ENCODE data around the gene NAGPA.

The NAGPA gene

DNA sequence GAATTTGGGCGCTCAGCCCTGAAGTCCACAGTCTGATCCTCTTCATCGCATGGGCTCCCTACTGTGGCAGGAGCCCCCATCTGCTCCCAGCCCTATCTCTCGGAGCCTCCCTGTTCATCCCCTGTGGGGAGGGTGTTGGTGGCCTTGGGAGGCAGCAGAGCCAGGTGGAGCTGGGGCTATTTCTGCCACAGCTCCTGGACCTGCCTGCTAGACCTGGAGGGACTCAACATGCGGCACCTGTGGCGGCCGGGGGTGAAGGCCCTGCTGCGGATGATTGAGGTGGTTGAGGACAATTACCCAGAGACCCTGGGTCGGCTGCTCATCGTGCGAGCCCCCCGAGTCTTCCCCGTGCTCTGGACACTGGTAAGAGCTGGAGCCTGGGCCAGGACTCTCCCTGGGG lies 30.5 kb downstream of the NAGPA start:
- no CpG with 5 or more reads among the region's 12 CpGs for WGBS (ENCODE audit: insufficient coverage, insufficient read length)
- Histone ChIP-seq H3K36me3 (ENCODE audit: control insufficient read depth, insufficient read depth, low read length) (no peaks in the 10 kb centered on the region; the same call in 1 of the 2 replicates), H3K9me3 (ENCODE audit: control insufficient read depth, insufficient read depth, low read length) (no peaks in the 10 kb centered on the region), H3K27ac (ENCODE audit: low read length) (no peak overlapping the region), H3K4me1 (ENCODE audit: control insufficient read depth, insufficient read depth, low read length) (no peaks in the 10 kb centered on the region), H3K4me3 (ENCODE audit: low read length) (no peak overlapping the region), H3K27me3 (ENCODE audit: control insufficient read depth, insufficient read depth, low read length) (no peaks in the 10 kb centered on the region)
- DNase-seq (ENCODE audit: low read depth, low spot score) = no peak

DNA sequence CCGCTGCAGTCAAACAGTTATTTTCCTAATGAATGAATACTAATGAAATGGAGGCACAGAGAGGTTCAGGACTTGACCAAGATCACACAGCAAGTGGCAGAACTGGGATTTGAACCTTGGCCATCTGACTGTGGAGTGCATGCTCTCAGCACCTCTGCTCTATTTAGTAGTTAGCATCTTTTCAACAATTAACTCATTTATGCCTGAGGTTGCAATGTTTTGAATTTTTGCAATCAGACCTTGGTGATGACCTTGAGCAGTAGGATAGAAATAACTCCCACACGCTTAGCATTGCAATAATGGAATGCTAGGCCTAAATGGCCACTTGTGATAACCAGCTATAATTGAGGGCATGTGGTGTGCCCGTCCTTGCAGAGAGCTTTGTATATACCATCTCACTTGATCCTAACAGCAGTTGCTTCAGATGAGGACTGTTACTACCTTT lies 31.0 kb downstream of the NAGPA start:
- WGBS (ENCODE audit: insufficient coverage, insufficient read length) = no CpG with 5 or more reads among the region's 3 CpGs
- no peak for DNase-seq (ENCODE audit: low read depth, low spot score)
- no peaks in the 10 kb centered on the region for H3K27me3 ChIP-seq (ENCODE audit: control insufficient read depth, insufficient read depth, low read length)

DNA sequence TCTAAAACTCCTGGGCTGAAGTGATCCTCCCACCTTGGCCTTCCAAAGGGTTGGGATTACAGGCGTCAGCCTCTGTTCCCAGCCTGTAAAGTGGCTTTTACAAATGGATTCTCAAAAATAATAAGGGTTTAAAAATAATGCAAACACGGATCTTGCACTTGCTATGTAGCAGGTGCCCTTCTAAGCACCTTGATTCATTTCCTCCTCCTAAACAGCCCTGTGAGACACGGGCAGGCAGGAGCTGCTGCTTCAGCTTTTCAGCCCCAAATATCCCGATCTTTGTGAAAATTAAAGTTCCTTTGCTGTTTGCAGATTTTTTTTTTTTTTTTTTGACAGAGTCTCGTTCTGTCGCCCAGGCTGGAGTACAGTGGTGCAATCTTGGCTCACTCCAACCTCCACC lies 31.7 kb downstream of the NAGPA start:
- Histone ChIP-seq H3K4me3 (ENCODE audit: low read length) (no peak overlapping the region), H3K36me3 (ENCODE audit: control insufficient read depth, insufficient read depth, low read length) (no peaks in the 10 kb centered on the region; the same call in 1 of the 2 replicates), H3K9me3 (ENCODE audit: control insufficient read depth, insufficient read depth, low read length) (no peaks in the 10 kb centered on the region), H3K27me3 (ENCODE audit: control insufficient read depth, insufficient read depth, low read length) (no peaks in the 10 kb centered on the region), H3K27ac (ENCODE audit: low read length) (no peak overlapping the region), H3K4me1 (ENCODE audit: control insufficient read depth, insufficient read depth, low read length) (no peaks in the 10 kb centered on the region)
- DNase-seq (ENCODE audit: low read depth, low spot score) = no peak
- no CpG with 5 or more reads among the region's 6 CpGs for whole genome bisulfite sequencing (ENCODE audit: insufficient coverage, insufficient read length)

More for the DNA sequence above, 31.0 kb downstream of the NAGPA start:
- Histone ChIP-seq H3K27ac (ENCODE audit: low read length) (no peak overlapping the region), H3K9me3 (ENCODE audit: control insufficient read depth, insufficient read depth, low read length) (no peaks in the 10 kb centered on the region), H3K4me3 (ENCODE audit: low read length) (no peak overlapping the region), H3K36me3 (ENCODE audit: control insufficient read depth, insufficient read depth, low read length) (no peaks in the 10 kb centered on the region; the same call in 1 of the 2 replicates), H3K4me1 (ENCODE audit: control insufficient read depth, insufficient read depth, low read length) (no peaks in the 10 kb centered on the region)

DNA sequence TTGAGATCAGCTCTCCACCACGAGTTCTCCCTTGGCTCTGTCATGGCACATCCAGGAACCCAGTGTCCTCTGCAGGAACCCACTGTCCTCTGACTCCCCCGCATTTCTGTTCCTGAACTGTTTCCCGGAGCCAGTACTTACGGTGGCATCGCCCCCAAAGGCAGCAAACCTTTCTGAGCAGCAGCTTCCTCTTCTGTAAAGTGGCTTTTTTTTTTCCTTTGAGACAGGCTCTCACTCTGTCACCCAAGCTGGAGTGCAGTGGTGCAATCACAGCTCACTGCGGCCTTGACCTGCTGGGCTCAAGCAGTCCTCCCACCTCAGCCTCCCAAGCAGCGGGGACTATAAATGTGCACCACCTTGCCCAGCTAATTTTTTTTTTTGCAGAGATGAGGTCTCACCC lies 32.2 kb downstream of the NAGPA start:
- Histone ChIP-seq H3K27ac (ENCODE audit: low read length) (no peak overlapping the region), H3K36me3 (ENCODE audit: control insufficient read depth, insufficient read depth, low read length) (no peaks in the 10 kb centered on the region; the same call in 1 of the 2 replicates), H3K4me1 (ENCODE audit: control insufficient read depth, insufficient read depth, low read length) (no peaks in the 10 kb centered on the region), H3K4me3 (ENCODE audit: low read length) (no peak overlapping the region), H3K9me3 (ENCODE audit: control insufficient read depth, insufficient read depth, low read length) (no peaks in the 10 kb centered on the region), H3K27me3 (ENCODE audit: control insufficient read depth, insufficient read depth, low read length) (no peaks in the 10 kb centered on the region)
- no CpG with 5 or more reads among the region's 7 CpGs for WGBS (ENCODE audit: insufficient coverage, insufficient read length)
- DNase-seq (ENCODE audit: low read depth, low spot score) = no peak

DNA sequence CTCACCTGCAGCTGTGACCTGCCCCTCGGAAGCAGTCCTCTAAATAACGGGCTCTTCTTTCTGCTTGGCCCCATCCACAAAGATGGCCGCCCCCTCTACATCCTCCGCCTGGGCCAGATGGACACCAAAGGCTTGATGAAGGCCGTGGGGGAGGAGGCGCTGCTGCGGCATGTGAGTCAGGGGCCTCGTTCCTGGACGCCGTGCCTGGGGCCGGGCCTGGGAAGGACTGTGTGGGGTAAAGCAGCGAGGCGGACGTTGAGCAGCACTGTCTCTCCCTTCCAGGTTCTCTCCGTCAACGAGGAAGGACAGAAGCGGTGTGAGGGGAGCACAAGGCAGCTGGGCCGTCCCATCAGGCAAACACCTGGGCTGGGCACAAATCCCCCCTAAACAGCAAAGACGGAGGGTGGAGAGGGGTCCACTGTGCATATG lies 33.1 kb downstream of the NAGPA start:
- Histone ChIP-seq H3K9me3 (ENCODE audit: control insufficient read depth, insufficient read depth, low read length) (no peaks in the 10 kb centered on the region), H3K27ac (ENCODE audit: low read length) (no peak overlapping the region), H3K4me3 (ENCODE audit: low read length) (no peak overlapping the region), H3K36me3 (ENCODE audit: control insufficient read depth, insufficient read depth, low read length) (no peaks in the 10 kb centered on the region; the same call in 1 of the 2 replicates), H3K27me3 (ENCODE audit: control insufficient read depth, insufficient read depth, low read length) (no peaks in the 10 kb centered on the region), H3K4me1 (ENCODE audit: control insufficient read depth, insufficient read depth, low read length) (no peaks in the 10 kb centered on the region)
- DNase-seq (ENCODE audit: low read depth, low spot score) = no peak
- no CpG with 5 or more reads among the region's 19 CpGs for WGBS (ENCODE audit: insufficient coverage, insufficient read length)

DNA sequence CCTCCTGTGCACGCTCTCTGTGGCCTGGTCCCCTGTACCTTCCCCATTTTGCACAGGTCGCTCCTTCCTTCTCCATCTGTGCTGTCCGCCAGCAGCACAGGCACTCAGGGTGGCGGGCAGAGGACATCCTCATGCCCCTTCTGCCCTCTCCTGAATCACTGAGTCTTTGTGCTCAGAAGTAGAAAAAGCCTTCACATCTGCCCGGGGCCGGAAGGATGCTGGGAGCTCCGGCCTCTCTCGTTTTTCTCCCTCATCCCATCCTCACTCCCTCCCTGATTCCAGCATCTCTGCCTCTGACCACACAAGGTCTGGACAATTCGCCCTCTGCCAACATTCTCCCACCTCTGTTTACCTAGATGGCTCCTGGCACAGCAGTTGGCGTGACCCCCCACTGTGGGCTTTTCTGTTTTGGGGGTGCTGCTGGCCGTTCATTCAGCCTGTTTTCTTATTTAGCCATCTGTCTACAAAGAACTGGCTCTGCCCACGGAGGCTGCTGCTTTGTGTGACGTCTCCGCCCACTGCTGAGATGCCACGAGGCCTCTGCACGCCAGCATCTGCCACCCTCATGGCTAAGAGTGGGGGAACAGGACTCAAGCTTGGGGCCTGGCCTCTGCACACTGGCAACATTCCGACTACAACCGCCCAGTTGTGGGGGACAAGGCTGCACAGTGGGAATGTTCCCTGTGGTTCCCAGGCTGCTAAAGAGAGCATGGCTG lies 38.9 kb downstream of the NAGPA start:
- Histone ChIP-seq H3K9me3 (ENCODE audit: control insufficient read depth, insufficient read depth, low read length) (no peaks in the 10 kb centered on the region), H3K4me3 (ENCODE audit: low read length) (no peak overlapping the region), H3K4me1 (ENCODE audit: control insufficient read depth, insufficient read depth, low read length) (no peaks in the 10 kb centered on the region), H3K36me3 (ENCODE audit: control insufficient read depth, insufficient read depth, low read length) (no peaks in the 10 kb centered on the region), H3K27ac (ENCODE audit: low read length) (no peak overlapping the region), H3K27me3 (ENCODE audit: control insufficient read depth, insufficient read depth, low read length) (no peaks in the 10 kb centered on the region)
- no CpG with 5 or more reads among the region's 18 CpGs for WGBS (ENCODE audit: insufficient coverage, insufficient read length)
- DNase-seq (ENCODE audit: low read depth, low spot score) = no peak

DNA sequence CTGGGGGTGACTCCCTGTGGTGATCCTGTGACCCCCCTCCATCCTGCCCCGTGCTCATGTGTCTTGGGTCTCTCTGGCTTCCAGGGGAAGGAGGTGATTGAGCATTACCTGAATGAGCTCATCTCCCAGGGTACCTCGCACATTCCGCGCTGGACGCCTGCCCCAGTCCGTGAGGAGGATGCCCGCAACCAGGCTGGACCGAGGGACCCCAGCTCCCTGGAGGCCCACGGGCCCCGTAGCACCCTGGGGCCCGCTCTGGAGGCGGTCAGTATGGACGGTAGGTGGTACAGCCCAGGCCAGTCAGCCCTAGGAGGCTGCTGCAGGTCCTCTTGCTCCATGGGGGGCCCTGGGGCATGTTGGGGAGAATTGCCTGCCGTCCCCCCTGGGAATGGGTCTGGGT lies 42.0 kb downstream of the NAGPA start:
- H3K27ac ChIP-seq (ENCODE audit: low read length) = no peak overlapping the region
- H3K4me3 ChIP-seq (ENCODE audit: low read length) = no peak overlapping the region
- peaks cover 1% of the 10 kb centered on the region; the same call in 1 of the 2 replicates for H3K4me1 ChIP-seq (ENCODE audit: control insufficient read depth, insufficient read depth, low read length)
- WGBS (ENCODE audit: insufficient coverage, insufficient read length) = no CpG with 5 or more reads among the region's 14 CpGs
- peaks cover 2% of the 10 kb centered on the region; the same call in 1 of the 2 replicates for H3K27me3 ChIP-seq (ENCODE audit: control insufficient read depth, insufficient read depth, low read length)
- H3K36me3 ChIP-seq (ENCODE audit: control insufficient read depth, insufficient read depth, low read length) = no peaks in the 10 kb centered on the region
- H3K9me3 ChIP-seq (ENCODE audit: control insufficient read depth, insufficient read depth, low read length) = no peaks in the 10 kb centered on the region
- no peak for DNase-seq (ENCODE audit: low read depth, low spot score)

DNA sequence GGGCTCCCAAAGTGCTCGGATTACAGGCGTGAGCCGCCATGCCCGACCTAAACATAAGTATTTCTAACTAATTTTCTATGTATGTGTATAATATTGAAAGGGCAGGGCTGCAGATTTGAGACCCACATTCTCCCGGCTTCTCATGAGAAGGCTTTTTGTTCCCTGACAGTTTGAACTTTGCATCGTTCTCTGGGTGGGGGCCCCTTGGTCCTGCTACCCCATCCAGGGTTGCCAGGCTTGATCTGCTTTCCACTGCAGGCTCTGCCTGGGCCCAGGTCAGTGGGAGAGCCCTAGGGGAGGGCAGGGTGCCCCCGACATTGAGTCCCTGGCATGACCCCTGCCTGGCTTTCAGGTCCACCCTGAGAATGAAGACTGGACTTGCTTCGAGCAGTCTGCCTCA lies 43.3 kb downstream of the NAGPA start:
- Histone ChIP-seq H3K27me3 (ENCODE audit: control insufficient read depth, insufficient read depth, low read length) (peaks cover 2% of the 10 kb centered on the region; the same call in 1 of the 2 replicates), H3K27ac (ENCODE audit: low read length) (no peak overlapping the region), H3K36me3 (ENCODE audit: control insufficient read depth, insufficient read depth, low read length) (no peaks in the 10 kb centered on the region), H3K4me1 (ENCODE audit: control insufficient read depth, insufficient read depth, low read length) (peaks cover 1% of the 10 kb centered on the region; the same call in 1 of the 2 replicates), H3K4me3 (ENCODE audit: low read length) (no peak overlapping the region), H3K9me3 (ENCODE audit: control insufficient read depth, insufficient read depth, low read length) (no peaks in the 10 kb centered on the region)
- DNase-seq (ENCODE audit: low read depth, low spot score) = no peak
- WGBS (ENCODE audit: insufficient coverage, insufficient read length) = no CpG with 5 or more reads among the region's 8 CpGs

DNA sequence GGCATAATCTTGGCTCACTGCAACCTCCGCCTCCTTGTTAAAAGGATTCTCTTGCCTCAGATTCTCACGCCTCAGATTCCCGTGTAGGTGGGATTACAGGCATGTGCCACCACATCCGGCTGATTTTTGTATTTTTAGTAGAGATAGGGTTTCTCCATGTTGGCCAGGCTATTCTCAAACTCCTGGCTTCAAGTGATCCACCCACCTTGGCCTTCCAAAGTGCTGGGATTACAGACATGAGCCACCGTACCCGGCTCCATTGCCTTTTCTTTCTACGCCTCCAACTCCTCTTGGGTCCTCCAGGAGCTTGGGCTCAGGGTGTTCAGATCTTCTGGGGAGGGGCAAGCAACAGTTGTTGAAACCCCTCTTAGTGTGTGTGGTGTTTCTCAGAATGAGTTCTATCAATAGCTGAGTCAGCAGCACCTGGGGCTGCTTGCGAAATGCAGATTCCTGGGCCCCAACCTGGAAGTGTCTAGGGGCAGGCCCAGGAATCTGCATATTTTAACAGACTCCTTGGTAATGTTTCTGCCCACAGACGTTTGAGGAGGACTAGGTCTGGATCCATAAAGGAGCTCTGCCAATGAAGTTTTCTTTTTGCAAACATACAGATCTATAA lies 44.2 kb downstream of the NAGPA start:
- H3K27me3 ChIP-seq (ENCODE audit: control insufficient read depth, insufficient read depth, low read length) = peaks cover 2% of the 10 kb centered on the region; the same call in 1 of the 2 replicates
- no CpG with 5 or more reads among the region's 9 CpGs for WGBS (ENCODE audit: insufficient coverage, insufficient read length)

DNA sequence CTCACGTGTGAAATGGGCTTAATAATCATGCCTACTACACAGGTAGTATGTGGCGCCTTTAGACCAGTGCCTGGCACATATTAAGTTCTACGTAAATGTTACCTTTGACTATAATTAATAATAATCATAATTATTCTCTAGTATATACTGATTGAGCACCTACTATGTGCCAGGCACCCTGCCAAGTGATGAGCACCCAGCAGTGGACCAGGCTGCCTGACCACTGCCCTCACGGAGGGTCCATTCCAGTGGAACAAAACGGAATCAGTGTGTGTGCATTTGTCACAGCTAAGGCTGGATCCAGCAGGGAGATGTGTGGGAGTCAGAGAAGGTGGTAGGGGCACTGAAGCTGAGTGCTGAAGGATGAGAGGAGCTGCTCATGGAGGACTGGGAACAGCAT lies 45.1 kb downstream of the NAGPA start:
- H3K4me1 ChIP-seq (ENCODE audit: control insufficient read depth, insufficient read depth, low read length) = peaks cover 1% of the 10 kb centered on the region; the same call in 1 of the 2 replicates
- no peak overlapping the region for H3K27ac ChIP-seq (ENCODE audit: low read length)
- no CpG with 5 or more reads among the region's 5 CpGs for WGBS (ENCODE audit: insufficient coverage, insufficient read length)
- no peak for DNase-seq (ENCODE audit: low read depth, low spot score)
- H3K36me3 ChIP-seq (ENCODE audit: control insufficient read depth, insufficient read depth, low read length) = no peaks in the 10 kb centered on the region
- no peaks in the 10 kb centered on the region for H3K9me3 ChIP-seq (ENCODE audit: control insufficient read depth, insufficient read depth, low read length)
- peaks cover 2% of the 10 kb centered on the region; the same call in 1 of the 2 replicates for H3K27me3 ChIP-seq (ENCODE audit: control insufficient read depth, insufficient read depth, low read length)
- H3K4me3 ChIP-seq (ENCODE audit: low read length) = no peak overlapping the region

More for the DNA sequence above, 44.2 kb downstream of the NAGPA start:
- no peak for DNase-seq (ENCODE audit: low read depth, low spot score)
- Histone ChIP-seq H3K4me1 (ENCODE audit: control insufficient read depth, insufficient read depth, low read length) (peaks cover 1% of the 10 kb centered on the region; the same call in 1 of the 2 replicates), H3K27ac (ENCODE audit: low read length) (no peak overlapping the region), H3K36me3 (ENCODE audit: control insufficient read depth, insufficient read depth, low read length) (no peaks in the 10 kb centered on the region), H3K9me3 (ENCODE audit: control insufficient read depth, insufficient read depth, low read length) (no peaks in the 10 kb centered on the region), H3K4me3 (ENCODE audit: low read length) (no peak overlapping the region)

Measured in iPS DF 6.9 (cell line).